GM21619 (cell line): ENCODE data around the gene S100A10.

ENCODE experiments used
- ATAC-seq: cut with Tn5 transposase; IDR thresholded peaks from one replicate; pipeline ENCODE4 v1.9.1; 2021; ENCODE audit not compliant: unreplicated experiment

The S100A10 gene

DNA sequence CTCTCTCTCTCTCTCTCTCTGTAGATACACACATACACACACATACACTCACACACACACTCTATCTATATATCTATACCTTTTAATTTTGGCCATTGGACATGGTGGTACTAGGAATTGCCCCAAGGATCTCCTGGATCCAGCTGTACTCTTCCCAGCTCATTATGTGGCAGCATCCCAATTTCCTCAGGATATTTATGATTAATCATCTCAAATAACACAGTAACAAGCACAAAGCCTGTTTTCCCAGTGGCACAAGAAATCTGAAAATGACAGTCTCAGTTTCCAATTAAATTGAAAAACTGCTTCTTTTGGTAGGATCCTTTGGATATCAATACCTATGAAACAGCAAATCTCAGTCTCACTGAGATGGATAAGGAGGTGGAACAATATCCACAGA lies 27.6 kb downstream of the S100A10 start:
- no peak for ATAC-seq

- no peak for ATAC-seq
These were observed 29.1 kb downstream of the S100A10 start for GRCh38 chr1:151964510-151964909.

DNA sequence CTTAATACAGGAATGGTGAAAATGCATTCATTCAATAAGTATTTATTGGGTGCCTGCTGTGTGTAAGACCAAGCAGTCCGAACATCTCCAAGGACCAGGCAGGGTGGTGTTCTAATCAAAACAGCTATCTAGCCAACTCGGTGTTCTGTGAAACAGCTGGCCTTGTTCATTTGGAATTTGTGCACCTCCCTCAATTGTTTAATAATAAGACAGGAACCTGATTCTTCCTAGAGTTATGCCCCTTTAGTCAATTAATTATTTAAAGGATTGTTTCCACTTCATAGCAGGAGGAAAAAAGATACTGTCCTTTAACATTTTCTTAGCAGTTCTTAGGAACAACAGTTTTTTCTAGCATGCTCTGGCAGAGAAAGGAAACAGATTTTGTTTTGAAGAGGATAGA lies 30.4 kb downstream of the S100A10 start:
- no peak for ATAC-seq

GRCh38 chr1:151961833-151962232 lies 31.8 kb downstream of the S100A10 start:
- no peak for ATAC-seq

DNA sequence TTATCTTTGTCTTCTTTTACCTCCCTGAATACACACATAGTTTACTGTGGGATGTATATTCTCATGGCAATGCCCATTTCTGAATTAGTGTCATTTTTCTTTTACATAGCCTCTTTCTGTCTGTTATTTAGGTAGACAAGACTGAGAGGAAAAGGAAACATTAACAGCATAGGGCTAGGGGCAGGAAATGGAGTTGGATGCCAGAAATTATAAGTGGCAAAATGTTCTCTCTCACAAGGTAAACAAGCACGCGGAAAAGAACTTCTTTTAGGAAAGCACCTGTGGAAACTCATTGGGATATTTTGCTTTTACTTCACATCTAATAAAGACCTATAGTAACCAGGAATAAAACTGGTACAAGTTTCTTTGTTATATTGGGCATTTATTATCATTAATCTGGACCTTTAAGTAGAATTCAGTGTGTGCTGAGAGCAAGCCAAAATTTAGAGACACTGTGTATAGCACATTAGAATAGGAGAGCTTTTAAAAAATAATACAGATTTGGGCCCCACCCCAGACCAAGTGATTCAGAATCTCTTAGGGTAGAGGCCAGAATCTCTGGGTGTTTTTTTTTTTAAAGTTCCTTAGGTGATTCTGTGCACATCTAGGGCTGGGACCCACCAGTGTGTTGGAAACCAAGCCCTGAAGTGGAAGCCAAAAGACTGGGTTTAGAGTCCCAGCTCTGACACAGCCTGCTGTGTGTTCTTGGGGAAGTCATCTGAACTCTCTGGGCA lies 32.7 kb downstream of the S100A10 start:
- ATAC-seq = no peak

DNA sequence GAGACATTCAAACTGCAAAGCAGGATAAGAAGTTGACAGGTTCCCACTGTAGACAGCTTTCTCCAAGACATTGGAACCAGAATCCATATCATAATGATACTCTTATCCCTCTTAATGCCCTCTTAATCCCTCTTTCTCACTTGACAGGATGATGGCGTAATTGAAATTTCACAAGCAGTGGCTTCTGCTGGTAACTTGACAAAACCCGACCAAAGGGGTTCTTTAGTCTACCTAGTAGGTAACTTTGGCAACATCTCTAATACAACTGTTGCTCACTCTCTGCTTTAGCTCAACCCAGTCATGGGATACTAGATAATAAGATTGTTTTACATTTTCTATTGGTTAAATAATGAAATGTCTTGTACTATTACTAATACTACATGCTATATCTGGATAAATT lies 34.7 kb downstream of the S100A10 start:
- ATAC-seq = no peak

DNA sequence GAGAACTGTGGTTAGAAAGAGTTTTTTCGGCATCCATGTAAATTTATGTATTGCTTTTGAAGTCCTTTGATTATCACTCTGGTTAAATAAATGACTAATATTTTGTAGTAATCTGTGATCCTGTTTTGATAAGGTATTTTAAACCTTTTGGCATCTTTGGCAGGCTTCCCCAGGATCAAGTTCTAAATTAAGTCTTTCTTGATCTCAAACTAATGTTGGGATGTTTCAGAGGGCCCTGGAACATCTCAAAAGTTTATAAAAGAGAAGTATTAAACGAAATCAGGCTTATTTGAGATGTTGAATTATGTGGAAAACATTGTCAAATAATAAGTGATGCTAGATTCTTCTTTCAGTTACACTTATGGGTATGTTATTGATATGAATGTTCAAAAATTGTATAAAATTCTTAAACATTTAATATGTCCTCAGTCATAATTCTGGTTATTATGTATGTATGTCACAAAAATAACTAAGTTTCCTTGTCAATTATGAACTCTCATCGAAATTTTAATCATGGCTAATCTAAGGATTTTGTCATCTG lies 36.6 kb downstream of the S100A10 start:
- no peak for ATAC-seq

GRCh38 chr1:151953409-151954094 lies 40.1 kb downstream of the S100A10 start:
- no peak for ATAC-seq

GRCh38 chr1:151952811-151953210 lies 40.8 kb downstream of the S100A10 start:
- no peak for ATAC-seq

- no peak for ATAC-seq
These were observed 44.1 kb downstream of the S100A10 start for GRCh38 chr1:151949371-151950193.

DNA sequence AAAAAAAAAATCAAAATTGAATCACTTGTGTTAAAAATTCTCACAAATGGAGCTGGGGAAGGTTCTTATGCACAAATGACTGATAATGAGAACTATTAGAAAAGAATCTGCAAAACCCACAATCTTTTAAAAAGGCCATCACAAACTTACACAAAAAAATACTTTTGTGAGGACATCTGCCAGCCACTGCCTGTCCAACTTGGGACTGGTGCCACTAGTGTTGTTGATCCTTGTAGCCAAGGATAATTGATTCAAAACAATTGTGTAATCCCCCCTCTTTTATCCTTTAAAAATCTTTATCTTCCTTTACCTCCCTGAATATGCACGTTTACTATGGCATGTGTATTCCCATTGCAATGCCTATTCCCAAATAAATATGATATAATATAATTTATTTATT lies 45.2 kb downstream of the S100A10 start:
- ATAC-seq = no peak

GRCh38 chr1:151947140-151947539 lies 46.5 kb downstream of the S100A10 start:
- no peak for ATAC-seq

- peak; percentile 58 for ATAC-seq
These were observed 47.6 kb downstream of the S100A10 start for GRCh38 chr1:151945725-151946722.

DNA sequence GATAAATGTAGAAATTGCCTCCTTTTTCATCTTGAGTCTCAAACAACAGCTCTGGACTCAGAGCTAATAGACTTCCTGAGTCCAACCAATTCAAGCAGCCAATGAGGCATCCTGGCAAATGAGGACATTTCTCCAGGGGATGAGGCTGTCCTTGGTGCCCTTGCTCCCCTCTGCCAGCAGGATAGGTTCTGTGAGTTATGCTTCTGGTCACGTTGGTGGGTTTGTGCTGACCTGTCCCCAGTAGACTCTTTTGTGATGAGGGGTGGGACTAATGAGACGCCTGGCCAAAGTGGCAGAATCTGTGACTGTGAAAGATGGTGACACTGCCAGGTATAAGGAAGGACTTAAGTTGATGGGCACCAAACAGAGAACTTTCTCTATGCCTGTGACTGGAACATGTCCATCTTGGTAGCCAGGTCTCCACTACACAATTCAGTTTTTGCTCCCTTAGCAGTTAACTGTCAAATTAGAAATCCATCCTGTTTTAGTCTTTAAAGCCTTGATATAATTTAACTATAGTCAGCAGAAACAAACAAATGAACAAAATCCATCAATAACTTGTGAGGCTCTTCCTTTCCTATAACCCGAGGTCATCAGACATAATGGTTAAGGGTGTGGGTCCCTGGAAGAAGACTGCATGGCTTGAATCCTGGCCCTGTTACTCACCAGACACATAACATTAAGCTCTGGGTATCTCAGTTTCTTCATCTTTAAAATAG lies 48.6 kb downstream of the S100A10 start:
- no peak for ATAC-seq

- no peak for ATAC-seq
These were observed 49.4 kb downstream of the S100A10 start for GRCh38 chr1:151944126-151944856.

DNA sequence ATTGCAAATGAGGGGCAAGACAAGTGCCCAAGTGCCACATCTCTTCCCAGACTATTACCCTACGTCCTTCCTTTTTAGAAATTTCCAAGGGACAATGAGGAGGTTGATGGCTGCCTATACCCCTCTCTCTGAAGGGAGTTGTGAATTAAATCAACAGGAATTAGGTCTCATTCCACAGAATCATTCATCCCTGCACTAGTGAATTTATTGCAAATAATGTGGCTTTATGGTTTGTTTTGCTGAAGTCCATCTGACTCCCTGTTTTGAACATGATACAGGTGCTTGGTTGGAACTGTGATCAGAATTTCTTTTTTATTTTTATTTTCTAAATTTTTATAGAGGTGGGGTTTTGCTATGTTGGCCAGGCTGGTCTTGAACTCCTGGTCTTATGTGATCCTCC lies 50.1 kb downstream of the S100A10 start:
- ATAC-seq = no peak

DNA sequence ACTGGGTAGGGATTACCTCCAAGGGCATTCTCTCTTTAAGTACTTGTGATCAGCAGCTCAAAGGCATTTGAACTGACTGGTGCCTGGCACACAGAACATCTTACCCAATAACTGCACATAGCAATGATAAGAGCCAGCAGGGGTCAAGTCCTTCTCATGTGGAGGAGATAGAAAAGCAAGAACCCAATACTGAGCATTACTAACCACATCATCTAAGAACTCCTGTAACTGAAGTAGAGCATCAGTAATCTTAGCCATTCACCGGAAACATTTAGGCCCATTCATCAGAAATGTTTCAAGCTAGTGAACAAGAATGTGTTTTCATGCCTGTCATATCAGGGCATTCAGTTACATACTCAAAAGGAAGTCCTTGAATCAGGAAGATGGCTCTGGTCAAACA lies 50.8 kb downstream of the S100A10 start:
- ATAC-seq = no peak

- ATAC-seq = no peak
These were observed 53.1 kb downstream of the S100A10 start for GRCh38 chr1:151940541-151940940.

- no peak for ATAC-seq
These were observed 53.9 kb downstream of the S100A10 start for GRCh38 chr1:151939779-151940178.
